ENCODE data around the gene PCDHA7.
"Not testable (repeated sequence)": the region's sequence is repeated elsewhere in the genome, so short reads cannot be mapped to it uniquely, and the experiment has no call there.

PCDHA7 gene, protein sequence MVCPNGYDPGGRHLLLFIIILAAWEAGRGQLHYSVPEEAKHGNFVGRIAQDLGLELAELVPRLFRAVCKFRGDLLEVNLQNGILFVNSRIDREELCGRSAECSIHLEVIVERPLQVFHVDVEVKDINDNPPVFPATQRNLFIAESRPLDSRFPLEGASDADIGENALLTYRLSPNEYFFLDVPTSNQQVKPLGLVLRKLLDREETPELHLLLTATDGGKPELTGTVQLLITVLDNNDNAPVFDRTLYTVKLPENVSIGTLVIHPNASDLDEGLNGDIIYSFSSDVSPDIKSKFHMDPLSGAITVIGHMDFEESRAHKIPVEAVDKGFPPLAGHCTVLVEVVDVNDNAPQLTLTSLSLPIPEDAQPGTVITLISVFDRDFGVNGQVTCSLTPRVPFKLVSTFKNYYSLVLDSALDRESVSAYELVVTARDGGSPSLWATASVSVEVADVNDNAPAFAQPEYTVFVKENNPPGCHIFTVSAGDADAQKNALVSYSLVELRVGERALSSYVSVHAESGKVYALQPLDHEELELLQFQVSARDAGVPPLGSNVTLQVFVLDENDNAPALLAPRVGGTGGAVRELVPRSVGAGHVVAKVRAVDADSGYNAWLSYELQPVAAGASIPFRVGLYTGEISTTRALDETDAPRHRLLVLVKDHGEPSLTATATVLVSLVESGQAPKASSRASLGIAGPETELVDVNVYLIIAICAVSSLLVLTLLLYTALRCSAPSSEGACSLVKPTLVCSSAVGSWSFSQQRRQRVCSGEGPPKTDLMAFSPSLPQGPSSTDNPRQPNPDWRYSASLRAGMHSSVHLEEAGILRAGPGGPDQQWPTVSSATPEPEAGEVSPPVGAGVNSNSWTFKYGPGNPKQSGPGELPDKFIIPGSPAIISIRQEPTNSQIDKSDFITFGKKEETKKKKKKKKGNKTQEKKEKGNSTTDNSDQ

DNA sequence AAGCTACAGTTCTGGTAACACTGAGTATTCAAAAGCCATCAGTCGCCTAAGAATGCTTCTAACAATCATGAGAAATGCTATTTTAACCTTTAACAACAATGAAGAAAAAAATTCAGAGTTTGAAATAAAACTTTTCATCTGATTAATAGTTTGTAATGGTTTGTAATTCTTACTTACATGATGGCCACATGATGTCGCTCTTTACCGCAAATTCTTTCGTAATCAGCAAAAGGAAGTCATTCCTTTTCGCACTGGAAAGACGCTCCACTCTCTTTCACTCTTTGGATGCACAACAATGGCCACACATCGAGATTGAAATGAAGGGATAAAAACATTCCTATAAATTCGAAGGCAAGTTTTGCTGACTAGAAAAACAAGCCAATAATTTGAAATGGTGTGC lies at the start of gene PCDHA7:
Gene PCDHA7, plus strand, starts transcription at position 277 of the 400 bp plus-strand sequence. Its CDS starts 115 bp downstream, at position 392.
- DNase-seq (ENCODE audit: low spot score), result no peak

GRCh38 chr5:140785905-140786686 lies 48.0 kb upstream of the PCDHA7 start, which contains the start of gene PCDHA1:
TSS of gene PCDHA1 (plus strand) at chr5:140786140.
- no peak for DNase-seq (ENCODE audit: low spot score)

DNA sequence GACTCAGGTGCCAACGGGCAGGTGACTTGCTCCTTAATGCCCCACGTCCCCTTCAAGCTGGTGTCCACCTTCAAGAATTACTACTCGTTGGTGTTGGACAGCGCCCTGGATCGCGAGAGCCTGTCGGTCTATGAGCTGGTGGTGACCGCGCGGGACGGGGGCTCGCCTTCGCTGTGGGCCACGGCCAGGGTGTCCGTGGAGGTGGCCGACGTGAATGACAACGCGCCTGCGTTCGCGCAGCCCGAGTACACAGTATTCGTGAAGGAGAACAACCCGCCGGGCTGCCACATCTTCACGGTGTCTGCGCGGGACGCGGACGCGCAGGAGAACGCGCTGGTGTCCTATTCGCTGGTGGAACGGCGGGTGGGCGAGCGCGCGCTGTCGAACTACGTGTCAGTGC lies 46.6 kb upstream of the PCDHA7 start:
- not testable (repeated sequence) for DNase-seq (ENCODE audit: low spot score)

GRCh38 chr5:140787849-140788504 lies 46.1 kb upstream of the PCDHA7 start:
- not testable (repeated sequence) for DNase-seq (ENCODE audit: low spot score)

- DNase-seq (ENCODE audit: low spot score), result no peak
These were observed 43.0 kb upstream of the PCDHA7 start for GRCh38 chr5:140791089-140791488.

GRCh38 chr5:140794595-140795258 lies 39.3 kb upstream of the PCDHA7 start, which contains the start of gene PCDHA2:
TSS of gene PCDHA2 (plus strand) at chr5:140794852.
- DNase-seq (ENCODE audit: low spot score), result no peak

DNA sequence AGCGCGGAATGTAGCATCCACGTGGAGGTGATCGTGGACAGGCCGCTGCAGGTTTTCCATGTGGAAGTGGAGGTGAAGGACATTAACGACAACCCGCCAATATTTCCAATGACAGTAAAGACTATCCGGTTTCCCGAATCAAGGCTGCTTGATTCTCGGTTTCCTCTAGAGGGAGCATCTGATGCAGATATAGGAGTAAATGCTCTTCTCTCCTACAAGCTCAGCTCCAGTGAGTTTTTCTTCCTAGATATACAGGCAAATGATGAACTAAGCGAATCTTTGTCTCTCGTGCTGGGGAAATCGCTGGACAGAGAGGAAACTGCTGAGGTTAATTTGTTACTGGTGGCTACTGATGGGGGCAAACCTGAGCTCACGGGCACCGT lies 38.8 kb upstream of the PCDHA7 start:
- no peak for DNase-seq (ENCODE audit: low spot score)

DNA sequence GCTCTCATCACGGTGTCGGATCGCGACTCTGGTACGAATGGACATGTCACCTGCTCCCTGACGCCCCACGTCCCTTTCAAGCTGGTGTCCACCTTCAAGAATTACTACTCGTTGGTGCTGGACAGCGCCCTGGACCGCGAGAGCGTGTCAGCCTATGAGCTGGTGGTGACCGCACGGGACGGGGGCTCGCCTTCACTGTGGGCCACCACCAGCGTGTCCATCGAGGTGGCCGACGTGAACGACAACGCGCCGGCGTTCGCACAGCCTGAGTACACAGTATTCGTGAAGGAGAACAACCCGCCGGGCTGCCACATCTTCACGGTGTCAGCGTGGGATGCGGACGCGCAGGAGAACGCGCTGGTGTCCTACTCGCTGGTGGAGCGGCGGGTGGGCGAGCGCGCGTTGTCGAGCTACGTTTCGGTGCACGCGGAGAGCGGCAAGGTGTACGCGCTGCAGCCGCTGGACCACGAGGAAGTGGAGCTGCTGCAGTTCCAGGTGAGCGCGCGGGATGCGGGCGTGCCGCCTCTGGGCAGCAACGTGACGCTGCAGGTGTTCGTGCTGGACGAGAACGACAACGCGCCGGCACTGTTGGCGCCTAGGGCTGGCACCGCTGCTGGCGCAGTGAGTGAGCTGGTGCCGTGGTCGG lies 37.9 kb upstream of the PCDHA7 start:
- DNase-seq (ENCODE audit: low spot score), result not testable (repeated sequence)

GRCh38 chr5:140796718-140797095 lies 37.4 kb upstream of the PCDHA7 start:
- no peak for DNase-seq (ENCODE audit: low spot score)

GRCh38 chr5:140800816-140801493 lies 33.1 kb upstream of the PCDHA7 start, which contains the start of gene PCDHA3:
TSS of gene PCDHA3 (plus strand) at chr5:140801057.
- DNase-seq (ENCODE audit: low spot score), result peak; percentile 42

- DNase-seq (ENCODE audit: low spot score), result peak; percentile 28
These were observed 32.6 kb upstream of the PCDHA7 start for GRCh38 chr5:140801494-140801841.

DNA sequence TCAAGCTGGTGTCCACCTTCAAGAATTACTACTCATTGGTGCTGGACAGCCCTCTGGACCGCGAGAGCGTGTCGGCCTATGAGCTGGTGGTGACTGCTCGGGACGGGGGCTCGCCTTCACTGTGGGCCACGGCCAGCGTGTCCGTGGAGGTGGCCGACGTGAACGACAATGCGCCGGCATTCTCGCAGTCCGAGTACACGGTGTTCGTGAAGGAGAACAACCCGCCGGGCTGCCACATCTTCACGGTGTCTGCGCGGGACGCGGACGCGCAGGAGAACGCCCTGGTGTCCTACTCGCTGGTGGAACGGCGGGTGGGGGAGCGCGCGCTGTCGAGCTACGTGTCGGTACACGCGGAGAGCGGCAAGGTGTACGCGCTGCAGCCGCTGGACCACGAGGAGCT lies 31.7 kb upstream of the PCDHA7 start:
- DNase-seq (ENCODE audit: low spot score), result not testable (repeated sequence)

DNA sequence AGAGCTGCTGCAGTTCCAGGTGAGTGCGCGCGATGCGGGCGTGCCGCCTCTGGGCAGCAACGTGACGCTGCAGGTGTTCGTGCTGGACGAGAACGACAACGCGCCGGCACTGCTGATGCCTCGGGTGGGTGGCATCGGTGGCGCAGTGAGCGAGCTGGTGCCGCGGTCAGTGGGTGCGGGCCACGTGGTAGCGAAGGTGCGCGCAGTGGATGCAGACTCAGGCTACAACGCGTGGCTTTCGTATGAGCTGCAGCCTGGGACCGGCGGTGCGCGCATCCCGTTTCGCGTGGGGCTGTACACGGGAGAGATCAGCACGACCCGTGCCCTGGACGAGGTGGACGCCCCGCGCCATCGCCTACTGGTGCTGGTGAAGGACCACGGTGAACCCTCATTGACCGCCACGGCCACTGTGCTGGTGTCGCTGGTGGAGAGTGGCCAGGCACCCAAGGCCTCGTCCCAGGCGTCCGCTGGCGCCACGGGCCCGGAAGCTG lies 31.2 kb upstream of the PCDHA7 start:
- no peak for DNase-seq (ENCODE audit: low spot score)

DNA sequence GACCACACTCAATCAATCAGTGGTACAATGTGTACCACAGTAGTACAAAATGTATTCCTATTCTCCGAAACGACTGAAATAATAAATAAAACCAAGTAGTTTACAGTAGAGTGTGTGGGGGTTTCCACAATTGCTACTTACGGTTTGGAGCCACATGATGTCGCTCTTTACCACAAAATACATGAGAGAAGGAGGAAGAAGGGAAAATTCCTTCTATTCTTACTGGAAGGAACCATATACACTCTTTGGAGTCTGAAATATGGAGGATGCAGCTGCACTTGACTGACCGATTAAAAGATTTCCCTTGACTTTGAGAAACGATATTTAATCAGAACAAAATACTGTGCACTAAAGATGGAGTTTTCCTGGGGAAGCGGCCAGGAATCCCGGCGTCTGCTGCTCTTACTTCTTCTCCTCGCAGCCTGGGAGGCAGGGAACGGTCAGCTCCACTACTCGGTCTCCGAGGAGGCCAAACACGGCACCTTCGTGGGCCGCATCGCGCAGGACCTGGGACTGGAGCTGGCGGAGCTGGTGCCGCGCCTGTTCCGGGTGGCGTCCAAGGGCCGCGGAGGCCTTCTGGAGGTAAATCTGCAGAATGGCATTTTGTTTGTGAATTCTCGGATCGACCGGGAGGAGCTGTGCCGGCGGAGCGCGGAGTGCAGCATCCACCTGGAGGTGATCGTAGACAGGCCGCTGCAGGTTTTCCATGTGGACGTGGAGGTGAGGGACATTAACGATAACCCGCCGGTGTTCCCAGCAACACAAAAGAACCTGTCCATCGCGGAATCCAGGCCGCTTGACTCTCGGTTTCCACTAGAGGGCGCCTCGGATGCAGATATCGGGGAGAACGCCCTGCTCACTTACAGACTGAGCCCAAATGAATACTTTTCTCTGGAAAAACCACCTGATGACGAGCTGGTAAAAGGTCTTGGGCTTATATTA lies 27.0 kb upstream of the PCDHA7 start, which contains the start of gene PCDHA4:
Gene PCDHA4, plus strand, starts transcription at position 235 of the 942 bp plus-strand sequence.
- no peak for DNase-seq (ENCODE audit: low spot score)

GRCh38 chr5:140808241-140808888 lies 25.7 kb upstream of the PCDHA7 start:
- not testable (repeated sequence) for DNase-seq (ENCODE audit: low spot score)

DNA sequence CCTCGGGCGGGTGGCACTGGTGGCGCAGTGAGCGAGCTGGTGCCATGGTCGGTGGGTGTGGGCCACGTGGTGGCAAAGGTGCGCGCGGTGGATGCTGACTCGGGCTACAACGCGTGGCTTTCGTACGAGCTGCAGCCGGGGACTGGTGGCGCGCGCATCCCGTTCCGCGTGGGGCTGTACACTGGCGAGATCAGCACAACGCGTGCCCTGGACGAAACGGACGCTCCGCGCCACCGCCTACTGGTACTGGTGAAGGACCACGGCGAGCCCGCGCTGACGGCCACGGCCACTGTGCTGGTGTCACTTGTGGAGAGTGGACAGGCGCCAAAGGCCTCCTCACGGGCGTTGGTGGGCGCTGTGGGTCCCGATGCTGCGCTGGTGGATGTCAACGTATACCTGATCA lies 25.2 kb upstream of the PCDHA7 start:
- DNase-seq (ENCODE audit: low spot score), result no peak

DNA sequence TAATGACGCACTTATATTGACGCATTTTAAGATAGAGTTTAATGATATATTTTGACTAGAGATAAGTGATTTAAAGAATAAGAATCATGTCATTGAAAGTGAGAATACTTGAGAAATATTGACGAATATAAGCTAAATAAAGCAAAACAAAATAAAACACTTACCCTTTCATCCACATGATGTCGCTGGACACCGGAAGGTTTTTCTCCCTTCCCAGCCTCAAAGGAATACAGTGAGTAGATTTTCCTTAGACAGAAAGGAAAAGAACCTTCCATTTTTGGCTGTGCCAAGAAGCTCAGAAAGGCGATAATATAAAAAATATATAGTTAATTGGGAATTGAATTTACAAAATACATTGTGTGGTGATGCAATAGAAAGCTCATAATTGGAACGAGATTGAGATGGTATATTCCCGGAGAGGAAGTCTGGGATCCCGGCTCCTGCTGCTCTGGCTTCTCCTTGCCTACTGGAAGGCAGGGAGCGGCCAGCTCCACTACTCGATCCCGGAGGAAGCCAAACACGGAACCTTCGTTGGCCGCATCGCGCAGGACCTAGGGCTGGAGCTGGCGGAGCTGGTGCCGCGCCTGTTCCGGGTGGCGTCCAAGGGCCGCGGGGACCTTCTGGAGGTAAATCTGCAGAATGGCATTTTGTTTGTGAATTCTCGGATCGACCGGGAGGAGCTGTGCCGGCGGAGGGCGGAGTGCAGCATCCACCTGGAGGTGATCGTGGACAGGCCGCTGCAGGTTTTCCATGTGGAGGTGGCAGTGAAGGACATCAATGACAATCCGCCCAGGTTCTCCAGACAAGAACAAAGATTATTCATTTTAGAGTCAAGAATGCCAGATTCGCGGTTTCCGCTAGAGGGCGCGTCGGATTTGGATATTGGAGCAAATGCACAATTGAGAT lies 12.4 kb upstream of the PCDHA7 start, which contains the start of gene PCDHA5:
Gene PCDHA5, plus strand, starts transcription at position 239 of the 906 bp plus-strand sequence.
- no peak for DNase-seq (ENCODE audit: low spot score)
